Esophagus squamous epithelium (tissue), 5 donors: ENCODE results near the gene GTF3C4. TPM values are rescaled to one million over a fixed set of nuclear protein-coding genes. Genes with fewer than 3 reads are reported as not detected.
A peak's percentile ranks its signal among the peaks of the same experiment; 100 is the strongest.

ENCODE experiments used
- DNase-seq: peaks from one replicate; lab custom pipeline; 2025; lab: John Stamatoyannopoulos, UW
- H3K27ac ChIP-seq, 4 donors: fragments of 200-600 bp; sonication (generic); one replicate each; pipeline ENCODE4 v1.5.1; 2016 to 2019; ENCODE audit warnings: mild to moderate bottlenecking in 1 of 4
- H3K27me3 ChIP-seq, 4 donors: fragments of 200-600 bp; sonication (generic); 1 replicate in 3 of 4; 2 replicates in 1 of 4; pipeline versions ENCODE4 v1.5.1 to v1.6.0; 2017 to 2021; ENCODE audit warnings: antibody characterized with exemption in 1 of 4
- H3K36me3 ChIP-seq, 3 donors: fragments of 200-600 bp; sonication (generic); one replicate each; pipeline ENCODE4 v1.5.1; 2016 to 2019
- H3K4me1 ChIP-seq, 3 donors: fragments of 200-600 bp; sonication (generic); one replicate each; pipeline ENCODE4 v1.5.1; 2017 to 2019
- H3K4me3 ChIP-seq, 4 donors: fragments of 200-600 bp; sonication (generic); 1 replicate in 3 of 4; 2 replicates in 1 of 4; pipeline ENCODE4 v1.5.1; 2016 to 2019; ENCODE audit warnings: mild to moderate bottlenecking in 2 of 4, moderate library complexity in 1 of 4
- H3K9me3 ChIP-seq, 3 donors: fragments of 200-600 bp; sonication (generic); one replicate each; pipeline ENCODE4 v1.5.1; 2016 to 2019
- POLR2A ChIP-seq, 4 donors: fragments of 450-650 bp; IDR thresholded peaks; one replicate each; pipeline ENCODE4 v1.6.1; 2017; ENCODE audit warnings: antibody characterized with exemption in 4 of 4, mild to moderate bottlenecking in 4 of 4, moderate library complexity in 3 of 4
- WGBS, 2 donors: methylation state at CpG; one replicate each; pipeline ENCODE4 v1.1.5; 2018; 5-methylcytosine and 5-hydroxymethylcytosine counted together
- intact Hi-C: fragments of 100-400 bp; cut with DNase I; formaldehyde crosslinking; loops from one replicate; pipeline ENCODE4 v1.15.0; 2022
- total RNA-seq, 4 donors: library from RNA; depleted of rRNA; stranded (reverse); fragments of >200 nt; gene quantifications; one replicate each; pipeline ENCODE4 v1.1.0, GENCODE V29; 2016
- TF ChIP-seq, protein P1 (sequence below), 6 experiments: fragments of 450-650 bp in 4 of 6; fragments of 200-600 bp in 2 of 6; sonication (generic) in 2 of 6; IDR thresholded peaks; one replicate each; pipeline ENCODE4 v1.5.1; 2016 to 2019; ENCODE audit warnings: antibody characterized with exemption in 6 of 6, mild to moderate bottlenecking in 4 of 6, moderate library complexity in 4 of 6
- donor health status: DM: yes; HTN: yes; CAD: no.

The GTF3C4 gene
- total RNA-seq, 4 donors from 2014 or later: 9.7 to 14.3 (median 11.3) TPM

DNA sequence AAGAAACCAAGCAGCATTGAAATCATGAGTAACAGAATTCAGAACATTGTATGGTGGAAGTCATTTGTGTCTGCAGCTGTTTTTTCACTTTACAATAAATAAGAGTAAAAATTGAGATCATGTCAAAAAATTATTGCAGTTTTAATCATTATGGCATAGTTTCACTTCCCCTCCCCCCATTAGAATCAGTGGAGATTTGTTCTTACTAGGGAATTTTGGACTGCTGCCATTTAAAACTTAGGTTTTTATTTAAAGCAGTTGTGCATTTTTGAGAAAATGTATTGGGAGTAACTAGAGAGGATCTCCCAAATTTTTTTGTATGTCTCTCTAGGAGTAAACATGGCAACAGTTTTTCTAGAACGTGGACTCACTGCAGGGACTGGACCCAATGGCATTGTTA lies 20.4 kb downstream of the GTF3C4 start:
- H3K27ac ChIP-seq: no peak overlapping the region
- no peak overlapping the region for H3K4me3 ChIP-seq
- no peaks in the 10 kb centered on the region for H3K9me3 ChIP-seq
- no peaks in the 10 kb centered on the region for H3K4me1 ChIP-seq
- intact Hi-C loops: no loop called here
- H3K27me3 ChIP-seq: no peaks in the 10 kb centered on the region
- DNase-seq: no peak
- TF ChIP-seq, protein P1, sequence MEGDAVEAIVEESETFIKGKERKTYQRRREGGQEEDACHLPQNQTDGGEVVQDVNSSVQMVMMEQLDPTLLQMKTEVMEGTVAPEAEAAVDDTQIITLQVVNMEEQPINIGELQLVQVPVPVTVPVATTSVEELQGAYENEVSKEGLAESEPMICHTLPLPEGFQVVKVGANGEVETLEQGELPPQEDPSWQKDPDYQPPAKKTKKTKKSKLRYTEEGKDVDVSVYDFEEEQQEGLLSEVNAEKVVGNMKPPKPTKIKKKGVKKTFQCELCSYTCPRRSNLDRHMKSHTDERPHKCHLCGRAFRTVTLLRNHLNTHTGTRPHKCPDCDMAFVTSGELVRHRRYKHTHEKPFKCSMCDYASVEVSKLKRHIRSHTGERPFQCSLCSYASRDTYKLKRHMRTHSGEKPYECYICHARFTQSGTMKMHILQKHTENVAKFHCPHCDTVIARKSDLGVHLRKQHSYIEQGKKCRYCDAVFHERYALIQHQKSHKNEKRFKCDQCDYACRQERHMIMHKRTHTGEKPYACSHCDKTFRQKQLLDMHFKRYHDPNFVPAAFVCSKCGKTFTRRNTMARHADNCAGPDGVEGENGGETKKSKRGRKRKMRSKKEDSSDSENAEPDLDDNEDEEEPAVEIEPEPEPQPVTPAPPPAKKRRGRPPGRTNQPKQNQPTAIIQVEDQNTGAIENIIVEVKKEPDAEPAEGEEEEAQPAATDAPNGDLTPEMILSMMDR (IDR thresholded peaks at IDR 0.05): no peak
- TF ChIP-seq POLR2A (IDR thresholded peaks at IDR 0.05): no peak
- 80 to 100% methylated on average over 1 of the region's 1 CpG for WGBS, 2 donors
- H3K36me3 ChIP-seq: peaks cover 0 to 63% (median 15%) of the 10 kb centered on the region in 3 donors

DNA sequence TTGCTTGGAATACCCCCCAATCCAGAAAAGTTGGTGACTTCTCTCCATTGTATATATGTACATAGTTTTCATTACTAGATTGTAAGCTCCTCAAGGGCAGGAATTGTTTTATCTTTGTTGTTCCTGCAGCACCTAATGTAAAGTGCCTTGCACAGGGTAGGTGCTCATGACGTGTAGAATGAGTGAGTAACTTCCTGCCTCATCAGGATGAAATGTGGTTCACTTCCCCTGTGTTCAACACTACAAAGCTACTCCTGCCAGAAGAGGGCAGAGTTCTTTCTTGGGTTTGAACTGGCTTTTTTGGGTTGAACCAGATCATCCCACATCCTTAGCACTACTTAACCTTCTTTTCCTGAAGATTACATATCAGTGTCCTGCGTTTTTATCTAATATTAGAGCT lies 23.9 kb downstream of the GTF3C4 start:
- intact Hi-C loops: no loop called here

DNA sequence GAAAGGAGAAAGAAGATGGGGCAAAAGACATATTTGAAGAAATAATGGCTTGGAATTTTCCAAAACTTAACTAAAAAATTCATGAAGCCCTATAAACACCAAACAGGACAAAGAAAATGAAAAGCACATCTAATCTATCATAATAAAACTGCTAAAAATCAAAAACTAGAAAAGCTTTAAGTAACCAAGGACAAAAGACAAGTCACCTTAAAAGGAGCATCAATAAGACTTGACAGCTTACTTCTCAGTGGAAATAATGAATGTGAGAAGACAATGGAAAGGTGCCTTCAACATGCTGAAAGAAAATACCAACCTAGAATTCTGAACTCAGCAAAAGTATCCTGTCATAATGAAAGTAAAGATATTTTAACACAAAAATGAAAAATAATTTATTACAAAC lies 27.0 kb downstream of the GTF3C4 start:
- no peak for TF ChIP-seq POLR2A (IDR thresholded peaks at IDR 0.05)
- TF ChIP-seq, protein P1 (IDR thresholded peaks at IDR 0.05): no peak
- intact Hi-C loops: no loop called here
- Histone ChIP-seq H3K27ac (no peak overlapping the region), H3K27me3 (no peaks in the 10 kb centered on the region), H3K4me1 (no peaks in the 10 kb centered on the region), H3K36me3 (no peaks in the 10 kb centered on the region), H3K9me3 (peaks cover 0 to 29% (median 13%) of the 10 kb centered on the region in 3 donors), H3K4me3 (no peak overlapping the region)
- DNase-seq: no peak

More for the DNA sequence above, 23.9 kb downstream of the GTF3C4 start:
- H3K27ac ChIP-seq: no peak overlapping the region
- TF ChIP-seq, protein P1 (IDR thresholded peaks at IDR 0.05): peak in 3 of 6 experiments; percentile 28 to 46 (median 30)
- no peak for TF ChIP-seq POLR2A (IDR thresholded peaks at IDR 0.05)
- H3K36me3 ChIP-seq: peaks cover 0 to 28% (median 10%) of the 10 kb centered on the region in 3 donors
- H3K9me3 ChIP-seq: peaks cover 0 to 29% (median 13%) of the 10 kb centered on the region in 3 donors
- no peak for DNase-seq
- H3K4me1 ChIP-seq: no peaks in the 10 kb centered on the region
- H3K27me3 ChIP-seq: no peaks in the 10 kb centered on the region
- 17 to 33% methylated on average over 2 of the region's 2 CpGs for WGBS, 2 donors
- no peak overlapping the region for H3K4me3 ChIP-seq

DNA sequence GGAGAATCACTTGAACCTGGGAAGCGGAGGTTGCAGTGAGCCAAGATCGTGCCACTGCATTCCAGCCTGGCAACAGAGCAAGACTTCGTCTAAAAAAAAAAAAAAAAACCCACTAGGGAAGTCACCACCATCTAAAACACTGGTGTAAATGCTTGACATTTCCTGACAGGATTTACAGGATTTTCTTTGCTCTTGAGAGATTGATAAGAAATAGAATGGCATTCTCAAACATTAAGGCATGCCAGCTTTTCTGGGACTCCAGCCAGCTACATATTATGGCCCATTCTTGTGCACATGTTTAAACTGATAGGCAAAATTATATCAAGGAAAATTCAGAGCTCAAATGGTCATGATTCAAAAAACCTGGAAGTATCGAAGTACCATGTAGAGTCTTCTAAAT lies 28.7 kb downstream of the GTF3C4 start:
- Histone ChIP-seq H3K4me1 (no peaks in the 10 kb centered on the region), H3K9me3 (peaks cover 0 to 29% (median 13%) of the 10 kb centered on the region in 3 donors), H3K4me3 (no peak overlapping the region), H3K27me3 (no peaks in the 10 kb centered on the region), H3K27ac (no peak overlapping the region), H3K36me3 (no peaks in the 10 kb centered on the region)
- intact Hi-C loops: no loop called here
- no peak for DNase-seq
- WGBS, 2 donors: 21 to 29% methylated on average over 4 of the region's 4 CpGs
- TF ChIP-seq POLR2A (IDR thresholded peaks at IDR 0.05): no peak
- TF ChIP-seq, protein P1 (IDR thresholded peaks at IDR 0.05): no peak

DNA sequence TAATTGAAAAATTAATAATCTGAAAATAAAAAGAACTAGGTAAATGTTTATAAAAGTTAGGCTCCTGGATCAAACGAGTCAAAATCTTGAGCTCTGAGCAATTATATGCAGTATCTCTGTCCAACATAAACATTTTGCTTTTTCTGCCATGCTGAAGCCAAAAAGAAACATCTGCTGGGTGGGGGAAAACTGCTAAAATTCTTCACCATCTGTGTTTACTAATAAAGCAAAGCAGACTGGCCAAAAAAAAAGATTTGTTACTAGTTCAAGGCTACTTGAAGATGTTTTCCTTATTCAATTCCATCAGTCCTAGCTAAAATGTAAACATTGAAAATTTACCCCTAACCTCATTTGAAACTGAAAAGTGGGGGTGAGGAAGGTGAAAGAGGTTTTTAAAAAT lies 29.7 kb downstream of the GTF3C4 start:
- no peaks in the 10 kb centered on the region for H3K4me1 ChIP-seq
- H3K27ac ChIP-seq: no peak overlapping the region
- WGBS, 2 donors: 24 to 33% methylated on average over 1 of the region's 1 CpG
- peaks cover 0 to 29% (median 13%) of the 10 kb centered on the region in 3 donors for H3K9me3 ChIP-seq
- TF ChIP-seq POLR2A (IDR thresholded peaks at IDR 0.05): no peak
- TF ChIP-seq, protein P1 (IDR thresholded peaks at IDR 0.05): no peak
- no peak overlapping the region for H3K4me3 ChIP-seq
- DNase-seq: no peak
- intact Hi-C loops: no loop called here
- H3K27me3 ChIP-seq: no peaks in the 10 kb centered on the region
- no peaks in the 10 kb centered on the region for H3K36me3 ChIP-seq
